ENCODE measurements around the gene CROCC2. TPM values are rescaled to one million over a fixed set of nuclear protein-coding genes. Genes with fewer than 3 reads are reported as not detected.

CROCC2 gene
- total RNA-seq, 4 donors from 2014 or later, result 0.06 to 0.12 TPM; not detected in 2

- DNase-seq (ENCODE audit: low spot score), result no peak
- ATAC-seq (ENCODE audit: low FRiP score), result no peak
- TF ChIP-seq CTCF (IDR thresholded peaks at IDR 0.05), result no peak
Observed at GRCh38 chr2:240884745-240885144, 21.4 kb upstream of the CROCC2 start.

- no peak for DNase-seq (ENCODE audit: low spot score)
- TF ChIP-seq CTCF (IDR thresholded peaks at IDR 0.05), result no peak
- ATAC-seq (ENCODE audit: low FRiP score), result no peak
Observed at GRCh38 chr2:240885566-240885965, 20.6 kb upstream of the CROCC2 start.

GRCh38 chr2:240886023-240886565 is 20.0 kb upstream of the CROCC2 start:
- ATAC-seq (ENCODE audit: low FRiP score) (no peak), DNase-seq (ENCODE audit: low spot score) (no peak)
- TF ChIP-seq CTCF (IDR thresholded peaks at IDR 0.05), result no peak

- ATAC-seq (ENCODE audit: low FRiP score), result no peak
- no peak for TF ChIP-seq CTCF (IDR thresholded peaks at IDR 0.05)
- no peak for DNase-seq (ENCODE audit: low spot score)
Observed at GRCh38 chr2:240886678-240887609, 19.2 kb upstream of the CROCC2 start.

- no peak for TF ChIP-seq CTCF (IDR thresholded peaks at IDR 0.05)
- no peak for DNase-seq (ENCODE audit: low spot score)
- ATAC-seq (ENCODE audit: low FRiP score), result no peak
Observed at GRCh38 chr2:240887631-240888030, 18.5 kb upstream of the CROCC2 start.

GRCh38 chr2:240888130-240888889 is 17.8 kb upstream of the CROCC2 start:
- DNase-seq (ENCODE audit: low spot score), result no peak
- no peak for TF ChIP-seq CTCF (IDR thresholded peaks at IDR 0.05)
- ATAC-seq (ENCODE audit: low FRiP score), result no peak

Data from omental fat pad (tissue), 4 donors.